Ishikawa (cell line): ENCODE measurements around the gene DENND1A.
A peak's percentile ranks its signal among the peaks of the same experiment; 100 is the strongest.

Experiments used
- CEBPB ChIP-seq: IDR thresholded peaks from 2 replicates; pipeline ENCODE4 v1.6.1; 2012
- CREB1 ChIP-seq: IDR thresholded peaks from 2 replicates; pipeline ENCODE4 v1.6.1; 2012; ENCODE audit warnings: low read depth
- EGR1 ChIP-seq: IDR thresholded peaks from 2 replicates; pipeline ENCODE4 v1.6.1; 2012
- EP300 ChIP-seq: IDR thresholded peaks from 2 replicates; pipeline ENCODE4 v1.6.1; 2012; ENCODE audit warnings: borderline replicate concordance
- MAX ChIP-seq: IDR thresholded peaks from 2 replicates; pipeline ENCODE4 v1.6.1; 2012
- NFIC ChIP-seq: IDR thresholded peaks from 2 replicates; pipeline ENCODE4 v1.6.1; 2012
- RAD21 ChIP-seq: IDR thresholded peaks from 2 replicates; pipeline ENCODE4 v1.6.1; 2012; ENCODE audit warnings: low read depth
- TAF1 ChIP-seq: IDR thresholded peaks from 2 replicates; pipeline ENCODE4 v1.6.1; 2012; ENCODE audit warnings: low read depth, mild to moderate bottlenecking
- TEAD4 ChIP-seq: IDR thresholded peaks from 2 replicates; pipeline ENCODE4 v1.6.1; 2012
- YY1 ChIP-seq: IDR thresholded peaks from 2 replicates; pipeline ENCODE4 v1.6.1; 2012; ENCODE audit warnings: low read depth
- TF ChIP-seq, protein P1 (sequence below): IDR thresholded peaks from 2 replicates; pipeline ENCODE4 v1.6.1; 2012; ENCODE audit warnings: low read depth, mild to moderate bottlenecking

GRCh38 chr9:123945532-123945931, 15.6 kb upstream of the DENND1A start:
- no peak for TF ChIP-seq RAD21
- no peak for TF ChIP-seq EGR1
- TF ChIP-seq EP300, result no peak
- no peak for TF ChIP-seq CREB1
- TF ChIP-seq, protein P1, sequence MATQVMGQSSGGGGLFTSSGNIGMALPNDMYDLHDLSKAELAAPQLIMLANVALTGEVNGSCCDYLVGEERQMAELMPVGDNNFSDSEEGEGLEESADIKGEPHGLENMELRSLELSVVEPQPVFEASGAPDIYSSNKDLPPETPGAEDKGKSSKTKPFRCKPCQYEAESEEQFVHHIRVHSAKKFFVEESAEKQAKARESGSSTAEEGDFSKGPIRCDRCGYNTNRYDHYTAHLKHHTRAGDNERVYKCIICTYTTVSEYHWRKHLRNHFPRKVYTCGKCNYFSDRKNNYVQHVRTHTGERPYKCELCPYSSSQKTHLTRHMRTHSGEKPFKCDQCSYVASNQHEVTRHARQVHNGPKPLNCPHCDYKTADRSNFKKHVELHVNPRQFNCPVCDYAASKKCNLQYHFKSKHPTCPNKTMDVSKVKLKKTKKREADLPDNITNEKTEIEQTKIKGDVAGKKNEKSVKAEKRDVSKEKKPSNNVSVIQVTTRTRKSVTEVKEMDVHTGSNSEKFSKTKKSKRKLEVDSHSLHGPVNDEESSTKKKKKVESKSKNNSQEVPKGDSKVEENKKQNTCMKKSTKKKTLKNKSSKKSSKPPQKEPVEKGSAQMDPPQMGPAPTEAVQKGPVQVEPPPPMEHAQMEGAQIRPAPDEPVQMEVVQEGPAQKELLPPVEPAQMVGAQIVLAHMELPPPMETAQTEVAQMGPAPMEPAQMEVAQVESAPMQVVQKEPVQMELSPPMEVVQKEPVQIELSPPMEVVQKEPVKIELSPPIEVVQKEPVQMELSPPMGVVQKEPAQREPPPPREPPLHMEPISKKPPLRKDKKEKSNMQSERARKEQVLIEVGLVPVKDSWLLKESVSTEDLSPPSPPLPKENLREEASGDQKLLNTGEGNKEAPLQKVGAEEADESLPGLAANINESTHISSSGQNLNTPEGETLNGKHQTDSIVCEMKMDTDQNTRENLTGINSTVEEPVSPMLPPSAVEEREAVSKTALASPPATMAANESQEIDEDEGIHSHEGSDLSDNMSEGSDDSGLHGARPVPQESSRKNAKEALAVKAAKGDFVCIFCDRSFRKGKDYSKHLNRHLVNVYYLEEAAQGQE, result no peak
- TF ChIP-seq NFIC, result no peak
- TF ChIP-seq MAX, result no peak
- no peak for TF ChIP-seq TEAD4
- no peak for TF ChIP-seq YY1
- TF ChIP-seq CEBPB, result peak; percentile 44; the same call in 1 of the 2 replicates
- no peak for TF ChIP-seq TAF1
